Gastroesophageal sphincter (tissue), 4 donors: ENCODE results near the gene ADD1. TPM values are rescaled to one million over a fixed set of nuclear protein-coding genes. Genes with fewer than 3 reads are reported as not detected.

Experiments used
- ATAC-seq: fragments of 150-250 bp; one replicate; pipeline ENCODE4 v1.9.1; 2016; ENCODE audit warnings: mild to moderate bottlenecking, moderate library complexity
- H3K27ac ChIP-seq, 4 donors: fragments of 200-600 bp; sonication (generic) in 3 of 4; 1 replicate in 3 of 4; 2 replicates in 1 of 4; pipeline ENCODE4 v1.5.1; 2016 to 2019
- H3K27me3 ChIP-seq: fragments of 200-600 bp; sonication (generic); one replicate; pipeline ENCODE4 v1.5.1; 2019
- H3K36me3 ChIP-seq, 2 donors: fragments of 200-600 bp; sonication (generic); one replicate each; pipeline ENCODE4 v1.5.1; 2019; ENCODE audit warnings: control low read depth in 1 of 2
- H3K4me1 ChIP-seq, 3 donors: fragments of 200-600 bp; sonication (generic); 1 replicate in 2 of 3; 2 replicates in 1 of 3; pipeline ENCODE4 v1.5.1; 2016 to 2019; ENCODE audit warnings: control low read depth in 2 of 3
- H3K4me3 ChIP-seq, 2 donors: fragments of 200-600 bp; sonication (generic); one replicate each; pipeline ENCODE4 v1.5.1; 2019; ENCODE audit warnings: mild to moderate bottlenecking in 1 of 2, moderate library complexity in 1 of 2
- H3K9me3 ChIP-seq, 3 donors: fragments of 200-600 bp; sonication (generic); one replicate each; pipeline ENCODE4 v1.5.1; 2017 to 2019; ENCODE audit warnings: control low read depth in 2 of 3
- EP300 ChIP-seq: sonication (generic); formaldehyde crosslinking; IDR thresholded peaks from one replicate; pipeline ENCODE4 v1.6.1; 2017; ENCODE audit warnings: antibody characterized with exemption, mild to moderate bottlenecking
- POLR2A ChIP-seq, 2 donors: fragments of 450-650 bp; IDR thresholded peaks; one replicate each; pipeline ENCODE4 v1.6.1; 2017; ENCODE audit warnings: antibody characterized with exemption in 2 of 2, mild to moderate bottlenecking in 2 of 2, moderate library complexity in 1 of 2
- POLR2AphosphoS5 ChIP-seq: sonication (generic); formaldehyde crosslinking; IDR thresholded peaks from one replicate; pipeline ENCODE4 v1.6.1; 2017; ENCODE audit warnings: antibody characterized with exemption
- WGBS, 2 donors: methylation state at CpG; one replicate each; pipeline ENCODE4 v1.1.5; 2018; ENCODE audit warnings: low coverage in 1 of 2; 5-methylcytosine and 5-hydroxymethylcytosine counted together
- total RNA-seq, 4 donors: library from RNA; depleted of rRNA; stranded (reverse); fragments of >200 nt; gene quantifications; one replicate each; pipeline ENCODE4 v1.1.0, GENCODE V29; 2016
- TF ChIP-seq, protein P1 (sequence below), 4 experiments: fragments of 200-600 bp in 2 of 4; fragments of 450-650 bp in 2 of 4; sonication (generic) in 1 of 4; IDR thresholded peaks; one replicate each; pipeline ENCODE4 v1.5.1; 2017 to 2019; ENCODE audit warnings: antibody characterized with exemption in 4 of 4, mild to moderate bottlenecking in 2 of 4, moderate library complexity in 2 of 4

The ADD1 gene
- total RNA-seq, 4 donors from 2014 or later: 230 to 384 (median 297) TPM

GRCh38 chr4:2837110-2837903 is 6.3 kb upstream of the ADD1 start:
- WGBS, 2 donors: 50% methylated on average over 1 to 4 of the region's 20 CpGs
- no peak for TF ChIP-seq EP300
- TF ChIP-seq, protein P1, sequence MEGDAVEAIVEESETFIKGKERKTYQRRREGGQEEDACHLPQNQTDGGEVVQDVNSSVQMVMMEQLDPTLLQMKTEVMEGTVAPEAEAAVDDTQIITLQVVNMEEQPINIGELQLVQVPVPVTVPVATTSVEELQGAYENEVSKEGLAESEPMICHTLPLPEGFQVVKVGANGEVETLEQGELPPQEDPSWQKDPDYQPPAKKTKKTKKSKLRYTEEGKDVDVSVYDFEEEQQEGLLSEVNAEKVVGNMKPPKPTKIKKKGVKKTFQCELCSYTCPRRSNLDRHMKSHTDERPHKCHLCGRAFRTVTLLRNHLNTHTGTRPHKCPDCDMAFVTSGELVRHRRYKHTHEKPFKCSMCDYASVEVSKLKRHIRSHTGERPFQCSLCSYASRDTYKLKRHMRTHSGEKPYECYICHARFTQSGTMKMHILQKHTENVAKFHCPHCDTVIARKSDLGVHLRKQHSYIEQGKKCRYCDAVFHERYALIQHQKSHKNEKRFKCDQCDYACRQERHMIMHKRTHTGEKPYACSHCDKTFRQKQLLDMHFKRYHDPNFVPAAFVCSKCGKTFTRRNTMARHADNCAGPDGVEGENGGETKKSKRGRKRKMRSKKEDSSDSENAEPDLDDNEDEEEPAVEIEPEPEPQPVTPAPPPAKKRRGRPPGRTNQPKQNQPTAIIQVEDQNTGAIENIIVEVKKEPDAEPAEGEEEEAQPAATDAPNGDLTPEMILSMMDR (IDR thresholded peaks at IDR 0.05): no peak
- TF ChIP-seq POLR2AphosphoS5: no peak
- no peak for TF ChIP-seq POLR2A (IDR thresholded peaks at IDR 0.05)
- Histone ChIP-seq H3K27ac (peak overlapping the region in 3 of 4 donors; percentile 41 to 66 (median 56)), H3K4me3 (no peak overlapping the region), H3K9me3 (no peaks in the 10 kb centered on the region), H3K36me3 (peaks cover 0 to 37% of the 10 kb centered on the region in 2 donors), H3K27me3 (no peaks in the 10 kb centered on the region), H3K4me1 (peaks cover 0 to 26% (median 8%) of the 10 kb centered on the region in 3 donors)
- no peak for ATAC-seq

DNA sequence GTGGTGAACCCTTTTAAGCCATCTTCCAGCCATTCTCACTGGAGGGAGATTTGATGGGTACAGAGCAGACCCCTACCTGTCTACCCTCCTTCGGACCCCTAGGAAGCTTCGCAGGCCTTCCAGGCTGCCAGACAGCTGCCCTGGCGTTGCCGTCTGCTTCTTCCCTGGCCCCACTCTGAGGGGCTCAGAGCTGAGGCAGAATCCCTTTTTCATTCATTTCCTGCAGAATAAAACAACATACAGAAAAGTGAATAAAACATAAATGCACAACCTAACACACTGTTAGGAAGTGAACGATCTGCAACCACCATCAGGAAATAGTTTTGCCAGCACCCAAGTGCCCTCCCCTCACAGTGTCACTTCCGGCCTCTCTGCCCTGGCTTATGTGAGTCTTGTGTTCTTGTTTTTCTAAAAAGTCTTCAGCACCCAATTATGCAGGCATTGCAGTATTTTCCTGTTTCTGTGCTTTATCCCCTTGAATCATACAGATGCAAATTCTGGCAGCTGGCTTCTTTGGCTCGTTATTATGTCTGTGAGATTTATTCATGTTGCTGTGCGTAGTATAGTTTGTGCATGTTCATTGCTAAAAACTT is 5.6 kb upstream of the ADD1 start:
- Histone ChIP-seq H3K27ac (peak overlapping the region in 3 of 4 donors; percentile 41 to 66 (median 56)), H3K4me3 (no peak overlapping the region), H3K27me3 (no peaks in the 10 kb centered on the region), H3K4me1 (peaks cover 0 to 32% (median 8%) of the 10 kb centered on the region in 3 donors), H3K9me3 (no peaks in the 10 kb centered on the region), H3K36me3 (peaks cover 0 to 30% of the 10 kb centered on the region in 2 donors)
- TF ChIP-seq, protein P1 (IDR thresholded peaks at IDR 0.05): no peak
- TF ChIP-seq EP300 (no peak), POLR2A (IDR thresholded peaks at IDR 0.05) (no peak), POLR2AphosphoS5 (no peak)
- WGBS, 2 donors: 36 to 49% methylated on average over 4 to 6 of the region's 8 CpGs
- peak; percentile 52 for ATAC-seq

DNA sequence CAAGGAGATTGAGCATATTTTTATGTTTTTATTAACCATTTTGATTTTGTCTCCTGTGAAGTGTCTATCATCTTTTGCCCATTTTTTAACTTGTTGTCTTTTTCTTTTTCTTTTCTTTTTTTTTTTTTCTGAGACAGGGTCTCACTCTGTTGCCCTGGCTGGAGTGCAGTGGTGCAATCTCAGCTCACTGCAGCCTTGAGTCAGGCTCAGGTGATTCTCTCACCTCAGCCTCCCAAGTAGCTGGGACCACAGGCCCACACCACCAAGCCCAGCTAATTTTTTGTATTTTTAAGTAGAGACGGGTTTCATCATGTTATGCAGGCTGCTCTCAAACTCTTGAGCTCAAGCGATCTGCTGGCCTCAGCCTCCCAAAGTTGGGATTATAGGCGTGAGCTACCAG is 4.6 kb upstream of the ADD1 start:
- TF ChIP-seq POLR2AphosphoS5 (no peak), POLR2A (IDR thresholded peaks at IDR 0.05) (no peak), EP300 (no peak)
- TF ChIP-seq, protein P1 (IDR thresholded peaks at IDR 0.05): no peak
- Histone ChIP-seq H3K4me1 (peaks cover 0 to 35% (median 8%) of the 10 kb centered on the region in 3 donors), H3K4me3 (no peak overlapping the region), H3K27ac (no peak overlapping the region), H3K9me3 (no peaks in the 10 kb centered on the region), H3K36me3 (peaks cover 0 to 20% of the 10 kb centered on the region in 2 donors), H3K27me3 (no peaks in the 10 kb centered on the region)
- no peak for ATAC-seq
- WGBS, 2 donors: 93% methylated on average over 3 of the region's 3 CpGs; no CpG with 5 or more reads in 1 of the 2 donors

DNA sequence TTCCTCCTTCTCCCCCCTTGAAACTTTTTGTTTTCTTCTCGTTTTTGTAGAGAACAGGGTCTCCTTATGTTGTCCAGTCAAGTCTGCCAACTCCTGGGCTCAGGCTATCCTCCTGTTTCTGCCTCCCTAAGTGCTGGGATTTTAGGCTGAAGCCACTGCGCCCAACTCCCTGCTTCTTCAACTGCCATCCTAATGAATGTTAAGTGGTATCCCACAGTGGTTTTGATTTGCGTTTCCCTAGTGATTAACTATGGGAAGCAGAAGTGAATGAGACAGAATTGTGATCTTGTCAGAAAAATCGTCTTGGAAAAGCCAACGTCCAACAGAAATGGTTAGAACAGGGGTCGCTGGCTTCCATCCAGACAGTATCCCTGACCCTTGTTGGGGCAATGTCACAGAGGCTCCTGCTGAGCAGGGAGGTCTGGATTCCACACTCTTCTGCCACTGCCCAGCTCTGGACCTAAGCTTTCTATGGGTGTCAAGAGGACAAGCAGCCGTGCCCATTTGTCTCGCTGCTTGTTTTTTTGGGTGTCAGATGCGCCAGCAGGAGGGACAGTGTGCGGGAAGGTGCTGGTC is 869 bp upstream of the ADD1 start:
- peak overlapping the region; percentile 70 to 82 for H3K4me3 ChIP-seq
- peaks cover 0 to 44% (median 10%) of the 10 kb centered on the region in 3 donors for H3K4me1 ChIP-seq
- 17 to 100% methylated on average over 1 to 6 of the region's 10 CpGs for WGBS, 2 donors
- no peaks in the 10 kb centered on the region for H3K9me3 ChIP-seq
- H3K27me3 ChIP-seq: no peaks in the 10 kb centered on the region
- peak overlapping the region; percentile 89 to 97 (median 92) for H3K27ac ChIP-seq
- no peak for ATAC-seq
- no peaks in the 10 kb centered on the region for H3K36me3 ChIP-seq
- no peak for TF ChIP-seq EP300
- no peak for TF ChIP-seq POLR2A (IDR thresholded peaks at IDR 0.05)
- no peak for TF ChIP-seq POLR2AphosphoS5
- TF ChIP-seq, protein P1 (IDR thresholded peaks at IDR 0.05): no peak
